A549 (cell line): ENCODE results near the gene SMTNL2. TPM values are rescaled to one million over a fixed set of nuclear protein-coding genes. Genes with fewer than 3 reads are reported as not detected.

Experiments
- ATAC-seq, 2 experiments: fragments of 200-7000 bp in 1 of 2; fragments of >200 bp in 1 of 2; cut with Nextera tagmentation in 1 of 2; cut with Tn5 transposase in 1 of 2; 3 replicates each; pipeline versions ENCODE4 v1.8.0 to v1.9.1; 2018 to 2020; ENCODE audit warnings: mild to moderate bottlenecking in 1 of 2, moderate library complexity in 1 of 2
- CTCF ChIA-PET: fragments of 300-600 bp; sonication (Branson Sonifier 250); formaldehyde crosslinking; extraction: SDS; loops from one replicate; lab custom pipeline; 2021; ENCODE audit warnings: antibody characterized with exemption, inconsistent platforms; lab: Yijun Ruan, JAX
- POLR2A ChIA-PET: fragments of 350-600 bp; formaldehyde crosslinking; extraction: SDS; loops from one replicate; lab custom pipeline; 2021; ENCODE audit warnings: antibody characterized with exemption, inconsistent platforms; lab: Yijun Ruan, JAX
- DNase-seq, 2 experiments: peaks; one replicate each; pipeline versions ENCODE4 v3.0.0 to v3.0.0-alpha.2; 2011 to 2016; ENCODE audit warnings: low read depth in 1 of 2, low spot score in 1 of 2
- FAIRE-seq: peaks from 2 replicates; lab custom pipeline; 2011; peaks lifted over from hg19 to GRCh38; lab: Jason Lieb, UNC
- H3K27ac ChIP-seq, 2 experiments: fragments of >200 bp; sonication (Bioruptor Twin); formaldehyde crosslinking; 3 replicates each; pipeline ENCODE4 v1.5.1; 2016 to 2017
- H3K4me1 ChIP-seq: fragments of >200 bp; sonication (Bioruptor Twin); formaldehyde crosslinking; 3 replicates; pipeline ENCODE4 v1.6.1; 2016
- H3K4me2 ChIP-seq: fragments of >200 bp; sonication (Bioruptor Twin); formaldehyde crosslinking; 3 replicates; pipeline ENCODE4 v1.6.1; 2016
- H3K4me3 ChIP-seq: fragments of >200 bp; sonication (Bioruptor Twin); formaldehyde crosslinking; 3 replicates; pipeline ENCODE4 v1.5.1; 2016
- H3K9me3 ChIP-seq: fragments of >200 bp; sonication (Bioruptor Twin); formaldehyde crosslinking; 3 replicates; pipeline ENCODE4 v1.6.1; 2016
- CBX2 ChIP-seq: fragments of 200-600 bp; sonication (generic); IDR thresholded peaks from 2 replicates; pipeline ENCODE4 v1.6.1; 2016; ENCODE audit warnings: low read depth, mild to moderate bottlenecking, borderline replicate concordance
- CEBPB ChIP-seq, 2 experiments: fragments of >200 bp in 1 of 2; sonication (Bioruptor Twin) in 1 of 2; formaldehyde crosslinking in 1 of 2; IDR thresholded peaks; 2 replicates each; pipeline ENCODE4 v1.6.1; 2012 to 2016
- CHD2 ChIP-seq: fragments of 150-350 bp; IDR thresholded peaks from 2 replicates; pipeline ENCODE4 v1.6.1; 2014; ENCODE audit warnings: low read length; ENCODE audit not compliant: partially characterized antibody
- CHD4 ChIP-seq: fragments of 200-600 bp; sonication (generic); IDR thresholded peaks from 2 replicates; pipeline ENCODE4 v1.6.1; 2016; ENCODE audit warnings: antibody characterized with exemption, mild to moderate bottlenecking, borderline replicate concordance
- EHMT2 ChIP-seq: fragments of 200-600 bp; sonication (generic); IDR thresholded peaks from 2 replicates; pipeline ENCODE4 v1.6.1; 2016; ENCODE audit warnings: antibody characterized with exemption, low read depth, mild to moderate bottlenecking, moderate library complexity
- ESRRA ChIP-seq: fragments of 150-350 bp; IDR thresholded peaks from 2 replicates; pipeline ENCODE4 v1.6.1; 2014; ENCODE audit warnings: mild to moderate bottlenecking, low read length, borderline replicate concordance
- FOSL2 ChIP-seq, 2 experiments: fragments of 450-650 bp in 1 of 2; fragments of >200 bp in 1 of 2; sonication (Bioruptor Twin) in 1 of 2; formaldehyde crosslinking; IDR thresholded peaks; 2 replicates each; pipeline versions ENCODE4 v1.5.0 to v1.6.1; 2016 to 2020; ENCODE audit warnings: mild to moderate bottlenecking in 1 of 2, moderate library complexity in 1 of 2
- GATA3 ChIP-seq: IDR thresholded peaks from 2 replicates; pipeline ENCODE4 v1.6.1; 2012; ENCODE audit warnings: borderline replicate concordance
- HDAC2 ChIP-seq: fragments of 200-600 bp; sonication (generic); IDR thresholded peaks from 2 replicates; pipeline ENCODE4 v1.6.1; 2016
- HEYL ChIP-seq: fragments of 250-450 bp; sonication (Bioruptor Pico); IDR thresholded peaks from 2 replicates; pipeline ENCODE4 v1.8.0; 2021; ENCODE audit warnings: mild to moderate bottlenecking, moderate library complexity
- HOXB13 ChIP-seq: fragments of 250-450 bp; sonication (Bioruptor Pico); IDR thresholded peaks from 2 replicates; pipeline ENCODE4 v1.5.0; 2020; ENCODE audit warnings: low read depth, mild to moderate bottlenecking, moderate library complexity
- JUNB ChIP-seq: fragments of >200 bp; sonication (Bioruptor Twin); formaldehyde crosslinking; IDR thresholded peaks from 2 replicates; pipeline ENCODE4 v1.6.1; 2016
- MAZ ChIP-seq: fragments of 150-350 bp; IDR thresholded peaks from 2 replicates; pipeline ENCODE4 v1.6.1; 2014; ENCODE audit warnings: antibody characterized with exemption, low read depth, low read length, borderline replicate concordance
- MYC ChIP-seq: IDR thresholded peaks from 2 replicates; pipeline ENCODE4 v1.6.1; 2012; ENCODE audit warnings: mild to moderate bottlenecking, inconsistent platforms, low read length, improper control_type of control experiment, borderline replicate concordance
- NFE2L2 ChIP-seq: fragments of 150-350 bp; conservative IDR thresholded peaks from 2 replicates; pipeline ENCODE4 v1.6.1; 2014; ENCODE audit warnings: low read length
- NR3C1 ChIP-seq: fragments of >200 bp; sonication (Bioruptor Twin); formaldehyde crosslinking; IDR thresholded peaks from 3 replicates; pipeline ENCODE4 v1.6.1; 2017
- POLR2AphosphoS2 ChIP-seq: conservative IDR thresholded peaks from 2 replicates; pipeline ENCODE4 v1.6.1; 2012; ENCODE audit warnings: low read length, improper control_type of control experiment, inconsistent platforms
- RAD21 ChIP-seq, 2 experiments: fragments of >200 bp in 1 of 2; sonication (Bioruptor Twin) in 1 of 2; formaldehyde crosslinking in 1 of 2; IDR thresholded peaks in 1 of 2; conservative IDR thresholded peaks in 1 of 2; 2 replicates in 1 of 2; 3 replicates in 1 of 2; pipeline ENCODE4 v1.6.1; 2012 to 2018; ENCODE audit warnings: inconsistent platforms in 1 of 2
- RARB ChIP-seq: fragments of 250-450 bp; sonication (Bioruptor Pico); IDR thresholded peaks from 2 replicates; pipeline ENCODE4 v1.8.0; 2021; ENCODE audit warnings: mild to moderate bottlenecking, moderate library complexity
- RFX5 ChIP-seq: fragments of 450-650 bp; IDR thresholded peaks from 2 replicates; pipeline ENCODE4 v1.7.1; 2014; ENCODE audit warnings: antibody characterized with exemption, mild to moderate bottlenecking, moderate library complexity
- RNF2 ChIP-seq: fragments of 200-600 bp; sonication (generic); IDR thresholded peaks from 2 replicates; pipeline ENCODE4 v1.6.1; 2016; ENCODE audit warnings: low read depth, mild to moderate bottlenecking, antibody characterized with exemption, moderate library complexity, borderline replicate concordance
- TFCP2L1 ChIP-seq: fragments of 250-450 bp; sonication (Bioruptor Pico); IDR thresholded peaks from 2 replicates; pipeline ENCODE4 v1.5.0; 2021; ENCODE audit warnings: mild to moderate bottlenecking
- TP53 ChIP-seq: fragments of 250-450 bp; sonication (Bioruptor Pico); IDR thresholded peaks from 2 replicates; pipeline ENCODE4 v1.5.0; 2021; ENCODE audit warnings: mild to moderate bottlenecking, moderate library complexity
- ZNF302 ChIP-seq: fragments of 250-450 bp; sonication (Bioruptor Pico); IDR thresholded peaks from 2 replicates; pipeline ENCODE4 v1.9.0; 2021; ENCODE audit warnings: inconsistent platforms, mild to moderate bottlenecking, moderate library complexity
- WGBS: methylation state at CpG from one replicate; pipeline ENCODE4 v1.1.6; 2017; ENCODE audit errors: missing lambda C conversion rate; 5-methylcytosine and 5-hydroxymethylcytosine counted together
- polyA plus RNA-seq, 4 experiments: library from polyadenylated mRNA; depleted of rRNA in 3 of 4; stranded (reverse); fragments of >200 nt; fragmentation: RNase III in 1 of 4; extraction: RNeasy Plus Mini Kit Qiagen cat#74134 plus additional on column Dnase treatment in 1 of 4; gene quantifications; 2 replicates in 3 of 4; 3 replicates in 1 of 4; pipeline ENCODE4 v1.2.3, GENCODE V29; 2011 to 2017
- TF ChIP-seq, protein P1 (sequence below): IDR thresholded peaks from 2 replicates; pipeline ENCODE4 v1.6.1; 2012
- TF ChIP-seq, protein P2 (sequence below): fragments of 250-450 bp; sonication (Bioruptor Pico); IDR thresholded peaks from 2 replicates; pipeline ENCODE4 v1.5.0; 2021; ENCODE audit warnings: mild to moderate bottlenecking, moderate library complexity, borderline replicate concordance
- TF ChIP-seq, protein P3 (sequence below): fragments of >200 bp; sonication (Bioruptor Twin); formaldehyde crosslinking; IDR thresholded peaks from 2 replicates; pipeline ENCODE4 v1.6.1; 2016
- TF ChIP-seq, protein P4 (sequence below): IDR thresholded peaks from 2 replicates; pipeline ENCODE4 v1.6.1; 2012; ENCODE audit warnings: low read depth, borderline replicate concordance
- TF ChIP-seq, protein P5 (sequence below): IDR thresholded peaks from 2 replicates; pipeline ENCODE4 v1.6.1; 2012
- TF ChIP-seq, protein P6 (sequence below): fragments of 450-650 bp; IDR thresholded peaks from 2 replicates; pipeline ENCODE4 v1.6.1; 2014; ENCODE audit warnings: antibody characterized with exemption

Gene SMTNL2
- polyA plus RNA-seq, 2 of the 4 experiments (the other 2 are of a cell fraction) = 0.05 to 0.06 TPM

DNA sequence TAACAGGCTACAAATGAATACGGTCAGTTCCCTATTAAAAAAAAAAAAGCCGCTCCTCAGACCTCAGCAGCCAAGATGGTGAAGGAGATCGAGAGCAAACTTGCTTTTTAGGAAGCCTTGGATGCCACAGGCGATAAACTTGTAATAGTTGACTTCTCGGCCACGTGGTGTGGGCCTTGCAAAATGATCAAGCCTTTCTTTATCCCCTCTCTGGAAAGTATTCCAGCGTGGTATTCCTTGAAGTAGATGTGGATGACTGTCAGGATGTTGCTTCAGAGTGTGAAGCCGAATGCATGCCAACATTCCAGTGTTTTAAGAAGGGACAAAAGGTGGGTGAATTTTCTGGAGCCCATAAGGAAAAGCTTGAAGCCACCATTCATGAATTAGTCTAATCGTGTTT lies 12.2 kb upstream of the SMTNL2 start (continued):
- TF ChIP-seq, protein P1, sequence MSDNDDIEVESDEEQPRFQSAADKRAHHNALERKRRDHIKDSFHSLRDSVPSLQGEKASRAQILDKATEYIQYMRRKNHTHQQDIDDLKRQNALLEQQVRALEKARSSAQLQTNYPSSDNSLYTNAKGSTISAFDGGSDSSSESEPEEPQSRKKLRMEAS = no peak
- TF ChIP-seq CHD4 = no peak
- TF ChIP-seq RARB (CRISPR knock-in tag) = no peak
- TF ChIP-seq, protein P2, sequence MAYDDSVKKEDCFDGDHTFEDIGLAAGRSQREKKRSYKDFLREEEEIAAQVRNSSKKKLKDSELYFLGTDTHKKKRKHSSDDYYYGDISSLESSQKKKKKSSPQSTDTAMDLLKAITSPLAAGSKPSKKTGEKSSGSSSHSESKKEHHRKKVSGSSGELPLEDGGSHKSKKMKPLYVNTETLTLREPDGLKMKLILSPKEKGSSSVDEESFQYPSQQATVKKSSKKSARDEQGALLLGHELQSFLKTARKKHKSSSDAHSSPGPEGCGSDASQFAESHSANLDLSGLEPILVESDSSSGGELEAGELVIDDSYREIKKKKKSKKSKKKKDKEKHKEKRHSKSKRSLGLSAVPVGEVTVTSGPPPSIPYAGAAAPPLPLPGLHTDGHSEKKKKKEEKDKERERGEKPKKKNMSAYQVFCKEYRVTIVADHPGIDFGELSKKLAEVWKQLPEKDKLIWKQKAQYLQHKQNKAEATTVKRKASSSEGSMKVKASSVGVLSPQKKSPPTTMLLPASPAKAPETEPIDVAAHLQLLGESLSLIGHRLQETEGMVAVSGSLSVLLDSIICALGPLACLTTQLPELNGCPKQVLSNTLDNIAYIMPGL = no peak
- TF ChIP-seq NR3C1 = no peak
- no peak for TF ChIP-seq HOXB13
- TF ChIP-seq MYC = no peak
- no peak for TF ChIP-seq HEYL (CRISPR knock-in tag)
- TF ChIP-seq POLR2AphosphoS2 = no peak

DNA sequence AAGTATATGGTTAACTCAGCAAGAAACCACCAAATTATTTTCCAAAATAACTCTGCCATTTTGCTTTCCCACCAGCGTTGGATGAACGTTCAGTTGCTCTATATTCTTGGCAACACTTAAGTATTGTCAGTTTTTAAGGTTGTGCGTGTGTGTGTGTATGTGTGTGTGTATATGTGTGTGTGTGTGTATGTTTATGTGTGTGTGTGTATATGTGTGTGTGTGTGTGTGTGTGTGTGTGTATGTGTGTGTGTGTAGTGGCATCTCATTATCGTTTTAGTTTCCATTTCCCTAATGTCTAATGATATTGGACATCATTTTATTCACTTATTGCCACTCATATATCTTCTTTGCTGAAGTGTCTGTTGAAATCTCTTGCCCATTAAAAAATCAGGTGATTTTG lies 11.2 kb upstream of the SMTNL2 start:
- WGBS = 58% methylated on average over 4 of the region's 4 CpGs
- H3K27ac ChIP-seq = no peak overlapping the region
- TF ChIP-seq ZNF302 (CRISPR knock-in tag) = no peak
- no peak for TF ChIP-seq RFX5
- TF ChIP-seq CHD2 = no peak
- no peak for TF ChIP-seq EHMT2
- no peak for TF ChIP-seq MAZ
- TF ChIP-seq MYC = no peak
- TF ChIP-seq, protein P3, sequence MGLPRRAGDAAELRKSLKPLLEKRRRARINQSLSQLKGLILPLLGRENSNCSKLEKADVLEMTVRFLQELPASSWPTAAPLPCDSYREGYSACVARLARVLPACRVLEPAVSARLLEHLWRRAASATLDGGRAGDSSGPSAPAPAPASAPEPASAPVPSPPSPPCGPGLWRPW = no peak
- no peak for TF ChIP-seq ESRRA
- TF ChIP-seq, protein P4, sequence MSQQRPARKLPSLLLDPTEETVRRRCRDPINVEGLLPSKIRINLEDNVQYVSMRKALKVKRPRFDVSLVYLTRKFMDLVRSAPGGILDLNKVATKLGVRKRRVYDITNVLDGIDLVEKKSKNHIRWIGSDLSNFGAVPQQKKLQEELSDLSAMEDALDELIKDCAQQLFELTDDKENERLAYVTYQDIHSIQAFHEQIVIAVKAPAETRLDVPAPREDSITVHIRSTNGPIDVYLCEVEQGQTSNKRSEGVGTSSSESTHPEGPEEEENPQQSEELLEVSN = no peak
- TF ChIP-seq TP53 (CRISPR knock-in tag) = no peak
- no peak for TF ChIP-seq RAD21 (conservative IDR thresholded peaks at IDR 0.05 in 1 of 2, IDR thresholded peaks at IDR 0.05 in 1 of 2)
- no peak for TF ChIP-seq CBX2
- TF ChIP-seq CEBPB (IDR thresholded peaks at IDR 0.05) = no peak
- no peak for TF ChIP-seq FOSL2 (IDR thresholded peaks at IDR 0.05)
- no peak for TF ChIP-seq FOSL2 (CRISPR knock-in tag; IDR thresholded peaks at IDR 0.05)
- TF ChIP-seq, all 56 proteins: peak for 0
- CTCF ChIA-PET = interaction anchor here (1.9 to 2.9 kb wide), 2 partner anchors 8 to 53 kb away, joined by 7 to 20 read pairs; no protein-coding TSS in a partner anchor
- no peak for FAIRE-seq
- no peak for DNase-seq
- Histone ChIP-seq H3K4me2 (no peak overlapping the region), H3K4me1 (peaks cover 6% of the 10 kb centered on the region; the same call in 1 of the 3 replicates), H3K9me3 (no peaks in the 10 kb centered on the region), H3K4me3 (no peak overlapping the region)
- POLR2A ChIA-PET = no interaction called here
- ATAC-seq = no peak

DNA sequence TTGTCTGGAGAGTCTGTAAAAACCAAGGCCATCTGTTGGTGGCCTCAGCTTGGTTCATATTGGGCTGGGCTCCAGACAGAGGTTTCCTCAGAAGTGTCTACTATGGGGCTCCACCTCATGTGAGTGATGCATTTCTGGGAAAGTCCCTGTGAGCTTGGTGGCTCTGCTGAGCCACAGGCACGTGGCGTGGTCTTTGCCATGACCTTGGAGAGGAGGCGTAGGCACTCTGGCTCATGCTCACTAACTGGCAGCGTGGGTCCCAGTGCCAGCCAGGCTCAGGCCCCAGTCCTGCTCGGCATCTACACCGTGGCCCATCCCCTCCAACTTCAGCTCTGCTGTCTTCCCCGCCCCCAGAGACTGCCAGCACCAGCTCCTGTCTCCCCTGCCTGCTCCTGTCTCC lies 10.7 kb upstream of the SMTNL2 start:
- Histone ChIP-seq H3K4me1 (peaks cover 6% of the 10 kb centered on the region; the same call in 1 of the 3 replicates), H3K4me2 (no peak overlapping the region), H3K4me3 (no peak overlapping the region), H3K27ac (no peak overlapping the region)
- FAIRE-seq (no peak), DNase-seq (peak; percentile 53 to 67), ATAC-seq (peak; percentile 28 to 59; a peak in 4 of 6 replicates)
- CTCF ChIA-PET = interaction anchor here (1.0 to 2.9 kb wide), 5 partner anchors 8 to 52 kb away, joined by 3 to 20 read pairs (median 6); no protein-coding TSS in a partner anchor
- WGBS = 33% methylated on average over 7 of the region's 7 CpGs
- POLR2A ChIA-PET = no interaction called here
- TF ChIP-seq NFE2L2 (no peak), HEYL (CRISPR knock-in tag) (no peak), JUNB (no peak), FOSL2 (IDR thresholded peaks at IDR 0.05) (no peak), FOSL2 (CRISPR knock-in tag; IDR thresholded peaks at IDR 0.05) (peak; percentile 21; the same call in 1 of the 2 replicates), GATA3 (no peak), TFCP2L1 (CRISPR knock-in tag) (no peak), RNF2 (no peak), HDAC2 (no peak)
- TF ChIP-seq, protein P5, sequence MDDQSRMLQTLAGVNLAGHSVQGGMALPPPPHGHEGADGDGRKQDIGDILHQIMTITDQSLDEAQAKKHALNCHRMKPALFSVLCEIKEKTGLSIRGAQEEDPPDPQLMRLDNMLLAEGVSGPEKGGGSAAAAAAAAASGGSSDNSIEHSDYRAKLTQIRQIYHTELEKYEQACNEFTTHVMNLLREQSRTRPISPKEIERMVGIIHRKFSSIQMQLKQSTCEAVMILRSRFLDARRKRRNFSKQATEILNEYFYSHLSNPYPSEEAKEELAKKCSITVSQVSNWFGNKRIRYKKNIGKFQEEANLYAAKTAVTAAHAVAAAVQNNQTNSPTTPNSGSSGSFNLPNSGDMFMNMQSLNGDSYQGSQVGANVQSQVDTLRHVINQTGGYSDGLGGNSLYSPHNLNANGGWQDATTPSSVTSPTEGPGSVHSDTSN = no peak
- TF ChIP-seq, protein P1 = peak; percentile 51
- TF ChIP-seq, protein P6, sequence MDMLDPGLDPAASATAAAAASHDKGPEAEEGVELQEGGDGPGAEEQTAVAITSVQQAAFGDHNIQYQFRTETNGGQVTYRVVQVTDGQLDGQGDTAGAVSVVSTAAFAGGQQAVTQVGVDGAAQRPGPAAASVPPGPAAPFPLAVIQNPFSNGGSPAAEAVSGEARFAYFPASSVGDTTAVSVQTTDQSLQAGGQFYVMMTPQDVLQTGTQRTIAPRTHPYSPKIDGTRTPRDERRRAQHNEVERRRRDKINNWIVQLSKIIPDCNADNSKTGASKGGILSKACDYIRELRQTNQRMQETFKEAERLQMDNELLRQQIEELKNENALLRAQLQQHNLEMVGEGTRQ = no peak
- TF ChIP-seq, all 56 proteins: peak for 2
- H3K9me3 ChIP-seq = no peaks in the 10 kb centered on the region
